SIG-M5 (cell line): ENCODE data around the gene TBX21.

Source experiments
- DNase-seq: peaks from one replicate; lab custom pipeline; 2025; lab: John Stamatoyannopoulos, UW

The TBX21 gene

DNA sequence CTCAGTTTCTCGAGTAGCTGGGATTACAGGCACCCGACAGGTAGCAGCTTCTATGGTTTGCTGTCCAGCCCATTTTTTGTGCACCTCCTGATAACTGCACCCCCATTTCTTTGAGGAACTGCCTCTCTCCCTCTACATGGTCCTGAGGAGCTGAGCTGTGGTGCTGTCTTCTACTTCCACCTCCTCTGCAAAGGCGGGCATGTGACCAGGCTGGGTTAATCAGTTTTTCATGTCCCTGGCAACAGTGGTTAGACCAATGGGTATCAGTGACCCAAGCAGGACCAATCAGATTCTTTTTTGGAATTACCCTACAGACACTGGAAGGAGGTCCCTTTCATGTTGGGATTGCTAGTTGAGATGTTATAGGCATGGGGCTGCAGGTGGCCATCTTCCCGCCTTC lies 41.3 kb downstream of the TBX21 start:
- DNase-seq = no peak

DNA sequence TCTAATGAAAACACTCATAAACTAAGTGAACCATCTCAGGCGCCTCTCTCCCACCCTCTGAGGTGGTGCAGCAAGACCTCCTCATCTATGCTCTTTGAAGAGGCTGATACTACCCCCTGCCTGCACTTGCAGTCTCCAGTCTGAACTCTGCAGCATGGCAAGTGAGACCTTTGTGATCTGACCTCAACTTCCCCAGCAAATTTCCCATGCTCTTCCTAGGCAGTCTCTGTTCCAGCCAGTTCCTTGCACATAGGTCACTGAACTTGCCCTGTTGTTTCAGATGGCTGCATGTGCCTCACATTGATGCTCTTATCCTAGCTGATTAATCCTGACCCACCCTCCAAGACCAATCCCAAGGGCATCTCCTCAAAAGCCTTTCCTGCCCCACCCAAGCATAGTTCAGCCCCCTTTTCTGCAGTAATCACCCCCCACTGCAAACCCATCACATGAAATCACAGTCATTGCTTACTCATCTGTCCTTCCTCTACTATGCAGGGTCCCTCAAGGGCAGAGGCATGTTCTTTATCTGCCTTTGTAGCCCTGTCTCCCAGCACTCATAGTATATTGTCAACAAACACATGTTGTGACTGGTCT lies 42.0 kb downstream of the TBX21 start:
- DNase-seq = no peak

DNA sequence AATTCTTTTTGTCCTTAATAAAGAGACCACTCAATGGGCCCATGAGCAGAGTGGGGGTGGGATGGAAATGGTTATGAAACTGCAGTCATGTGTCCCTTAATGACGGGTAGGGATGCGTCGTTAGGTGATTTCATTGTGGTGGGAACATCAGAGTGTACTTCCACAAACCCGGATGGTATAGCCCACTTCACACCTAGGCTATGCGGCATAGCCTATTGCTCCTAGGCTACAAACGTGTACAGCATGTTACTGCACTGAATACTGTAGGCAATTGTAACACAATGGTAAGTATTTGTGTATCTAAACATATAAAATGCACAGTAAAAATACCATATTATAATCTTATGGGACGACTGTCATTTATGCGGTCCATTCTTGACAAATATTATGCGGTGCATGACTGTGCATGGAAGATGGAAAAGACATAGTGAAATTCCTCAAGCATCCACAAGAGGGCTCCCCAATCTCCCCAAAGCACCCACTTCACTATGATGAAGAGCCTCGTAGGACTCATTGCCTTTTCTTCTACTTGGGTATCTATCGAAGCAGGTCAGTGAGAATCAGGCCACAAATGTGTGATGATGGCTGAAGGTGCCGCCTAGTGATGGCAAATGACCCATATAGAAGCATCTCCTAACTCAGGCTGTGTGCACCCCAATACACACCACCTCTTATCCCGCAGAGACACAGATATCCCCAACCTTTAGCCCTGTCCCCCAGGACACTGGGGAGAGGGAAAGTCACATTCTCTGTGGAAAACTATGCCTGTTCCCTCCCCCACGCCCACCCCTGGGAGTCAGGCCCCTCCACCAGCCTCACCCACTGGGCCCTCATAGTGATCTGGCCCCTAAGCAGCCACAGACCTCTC lies 43.5 kb downstream of the TBX21 start:
- DNase-seq = no peak

DNA sequence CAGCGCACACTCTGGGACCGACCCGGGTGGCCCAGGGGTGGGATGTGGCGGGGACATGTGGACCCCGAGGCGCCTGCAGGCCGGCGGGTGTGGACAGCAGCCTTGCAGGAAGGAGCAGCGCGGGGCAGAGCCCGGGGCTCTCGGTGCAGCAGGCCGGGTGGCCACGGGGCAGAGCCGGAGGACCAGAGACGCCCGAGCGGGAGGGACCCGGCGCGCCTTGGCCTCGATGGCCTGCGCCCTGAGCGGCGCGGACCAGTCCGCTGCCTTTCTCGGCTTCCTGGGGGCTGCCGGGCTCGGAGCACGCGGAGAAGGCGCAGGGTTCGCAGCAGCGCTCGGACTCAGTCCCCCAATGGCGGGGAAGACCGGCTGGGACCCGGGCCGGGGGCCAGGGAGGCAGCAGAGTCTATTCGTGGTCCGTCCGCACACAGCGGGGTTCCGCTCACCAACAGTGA lies 45.2 kb downstream of the TBX21 start:
- DNase-seq = no peak

DNA sequence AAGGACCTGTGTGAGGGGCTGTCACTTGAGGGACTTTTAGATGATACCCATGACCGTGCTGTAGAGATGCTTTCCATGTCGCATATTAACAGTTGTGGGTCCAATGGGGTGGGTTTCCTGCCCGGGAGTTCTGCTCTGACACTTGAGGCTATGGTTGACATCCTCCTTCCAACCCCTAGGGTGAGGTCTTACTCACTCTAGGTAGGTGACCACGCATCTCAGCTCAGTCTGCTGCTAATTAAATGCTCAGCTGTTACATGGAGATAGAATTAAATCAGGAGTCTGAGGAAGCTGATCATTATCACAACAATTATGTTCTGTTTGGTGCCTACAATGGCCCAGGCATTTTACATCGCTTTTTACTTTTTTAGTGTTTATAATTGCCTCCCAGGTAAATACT lies 48.4 kb downstream of the TBX21 start:
- no peak for DNase-seq

DNA sequence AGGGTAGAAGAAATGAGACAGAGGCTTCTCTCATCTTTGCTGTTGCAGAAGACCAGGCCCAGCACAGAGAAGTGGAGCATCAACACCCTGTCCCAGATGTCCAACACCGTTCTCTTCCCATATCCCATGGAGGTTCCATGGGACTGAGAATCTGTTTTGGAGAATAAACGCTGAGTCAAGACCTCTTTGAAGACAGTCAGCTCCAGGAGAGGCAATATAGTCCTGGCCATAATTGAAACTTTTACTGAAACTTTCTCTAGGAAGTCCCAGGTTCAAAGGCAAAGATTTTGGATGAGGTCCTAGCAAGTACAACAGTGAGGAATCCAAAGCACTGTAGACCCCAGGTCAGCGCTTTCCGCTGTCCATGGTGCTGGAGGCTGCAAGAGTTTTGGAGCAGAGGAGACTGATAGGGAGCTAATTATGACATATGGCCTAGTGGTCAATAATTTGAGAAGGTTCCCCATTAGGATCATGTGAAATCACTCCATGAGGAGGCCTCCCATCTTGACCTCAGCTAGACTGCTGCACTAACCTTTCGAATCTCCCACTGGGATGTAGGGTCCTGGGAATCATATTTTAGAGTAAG lies 52.6 kb downstream of the TBX21 start:
- no peak for DNase-seq

DNA sequence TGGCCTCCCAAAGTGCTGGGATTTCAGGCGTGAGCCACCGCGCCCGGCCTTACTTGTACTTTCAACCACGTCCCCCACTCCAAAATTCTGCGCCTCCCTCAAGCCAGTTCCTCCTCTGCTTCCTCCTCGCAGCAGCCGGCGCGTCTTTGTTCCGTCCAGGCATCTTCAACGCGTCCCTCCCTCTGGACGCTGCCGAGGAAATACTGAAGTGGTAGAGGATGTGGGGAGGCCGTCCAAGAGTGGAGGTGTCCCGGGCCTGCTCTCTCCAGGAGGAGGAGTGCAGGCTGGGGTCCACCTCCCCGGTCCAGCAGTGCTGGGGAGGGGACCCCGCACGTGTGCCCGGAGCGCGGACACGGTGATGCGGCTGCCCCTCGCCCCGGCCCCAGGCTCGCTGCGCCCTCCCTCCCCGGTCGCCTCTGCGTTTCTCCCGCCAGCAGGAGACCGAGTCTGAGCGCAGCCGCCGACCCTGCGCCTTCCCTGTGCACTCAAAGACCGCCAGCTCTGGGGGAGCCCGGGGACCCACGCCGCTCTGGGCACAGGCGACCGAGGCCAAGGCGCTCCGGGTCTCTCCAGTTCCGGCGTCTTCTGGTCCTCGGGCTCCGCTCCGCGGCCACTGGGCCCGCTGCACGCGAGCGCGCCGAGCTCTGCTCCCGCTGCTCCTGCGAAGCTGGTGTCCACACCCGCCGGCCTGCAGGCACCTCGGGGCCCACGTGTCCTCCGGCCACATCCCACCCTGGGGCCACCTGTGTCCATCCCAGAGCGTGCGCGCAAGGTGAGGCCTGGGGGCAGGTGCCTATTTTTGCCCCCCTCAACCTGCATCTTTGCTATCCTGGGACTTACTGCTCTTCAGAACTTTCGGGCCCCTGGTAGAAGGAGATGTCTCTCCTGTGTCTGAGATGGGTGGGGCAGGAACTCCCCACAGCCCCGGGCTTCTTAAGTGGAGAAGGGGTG lies 56.9 kb downstream of the TBX21 start:
- DNase-seq = no peak

DNA sequence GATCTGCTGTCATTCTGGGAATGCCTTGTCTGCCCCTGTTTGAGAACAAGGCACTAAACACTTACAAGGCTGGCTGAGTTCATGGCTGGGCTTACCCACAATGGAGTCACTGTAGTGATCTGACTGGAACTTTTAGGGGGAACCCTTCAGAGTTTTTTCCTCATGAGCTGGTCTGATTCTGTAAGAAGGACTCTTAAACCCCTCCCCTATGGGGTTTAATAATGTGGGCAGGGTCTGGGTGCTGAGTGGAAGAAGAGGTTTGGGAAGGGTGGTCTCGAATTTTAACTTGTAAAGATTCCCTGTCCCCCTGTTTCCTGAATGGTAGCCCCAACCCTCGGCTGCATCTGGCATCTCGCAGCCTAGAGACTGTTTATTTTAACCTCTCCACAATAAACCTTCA lies 58.0 kb downstream of the TBX21 start:
- no peak for DNase-seq

DNA sequence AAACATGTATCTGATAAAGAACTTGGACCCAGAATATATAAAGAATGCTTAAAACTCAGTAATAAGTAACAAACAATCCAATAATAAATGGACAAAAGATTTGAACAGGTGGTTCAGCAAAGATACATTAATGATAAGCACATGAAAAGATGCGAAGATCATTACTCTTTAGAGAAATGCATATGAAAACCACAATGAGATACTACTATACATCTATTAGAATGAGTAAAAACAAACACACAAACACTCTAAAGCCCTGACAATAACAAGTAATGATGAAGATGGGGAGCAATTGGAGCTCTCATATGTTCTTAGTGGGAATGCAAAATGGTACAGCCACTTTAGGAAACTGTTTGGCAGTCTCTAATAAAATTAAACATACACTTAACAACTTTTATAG lies 59.4 kb downstream of the TBX21 start:
- DNase-seq = no peak

DNA sequence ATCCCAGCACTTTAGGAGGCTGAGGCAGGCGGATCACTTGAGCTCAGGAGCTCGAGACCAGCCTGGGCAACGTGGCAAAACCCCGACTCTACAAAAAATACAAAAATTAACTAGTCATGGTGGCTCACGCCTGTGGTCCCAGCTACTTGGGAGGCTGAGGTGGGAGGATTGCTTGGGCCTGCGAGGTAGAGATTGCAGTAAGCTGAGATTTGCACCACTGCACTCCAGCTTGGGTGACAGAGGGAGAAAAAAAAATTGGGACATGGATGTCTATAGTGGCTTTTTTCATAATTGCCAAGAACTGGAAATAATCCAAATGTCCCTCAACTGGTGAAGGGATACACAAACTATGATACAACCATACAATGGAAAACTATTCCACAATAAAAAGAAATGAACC lies 59.9 kb downstream of the TBX21 start:
- no peak for DNase-seq
